Measurements from ENCODE around the gene HDAC11.

The HDAC11 gene

DNA sequence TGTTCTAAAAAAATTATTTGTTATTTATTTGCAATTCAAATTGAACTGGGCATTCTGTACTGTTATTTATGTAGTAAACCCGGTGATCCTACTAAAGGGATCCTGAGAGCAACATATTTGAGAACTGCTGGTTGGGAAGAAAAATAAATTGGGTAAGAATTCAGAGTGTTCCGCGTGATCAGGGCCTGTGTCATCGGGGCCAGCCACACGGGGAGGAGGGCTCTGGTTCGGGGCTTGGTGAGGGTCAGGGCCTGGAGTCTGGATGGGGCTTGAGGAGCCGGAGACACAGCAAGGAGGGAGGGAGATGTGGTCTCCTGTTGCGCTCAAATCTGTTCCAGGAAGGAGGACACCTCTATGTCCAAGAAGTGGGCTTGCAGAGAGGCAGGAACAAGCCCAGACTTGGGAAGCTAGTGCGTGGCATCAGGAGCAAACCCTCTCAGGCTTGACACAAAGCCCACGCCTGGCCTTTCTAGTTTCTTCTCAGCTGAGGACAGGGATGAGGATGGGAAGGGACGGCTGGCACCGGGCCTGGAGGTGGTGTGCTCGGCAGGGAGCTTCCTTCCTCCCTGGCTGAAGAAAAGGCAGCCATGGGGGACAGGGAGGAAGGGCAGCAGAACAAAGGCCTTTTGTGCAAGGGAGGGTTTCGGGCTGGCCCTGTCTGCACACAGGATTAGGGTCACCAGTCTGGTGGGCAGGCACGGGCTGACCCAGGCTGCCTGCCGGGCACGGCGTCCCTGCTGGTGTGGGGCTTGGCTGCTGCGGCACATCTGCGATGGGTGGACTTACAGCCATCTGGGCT, 45.9 kb downstream of the HDAC11 start:
- no peak for DNase-seq (ENCODE audit: low read depth)

DNA sequence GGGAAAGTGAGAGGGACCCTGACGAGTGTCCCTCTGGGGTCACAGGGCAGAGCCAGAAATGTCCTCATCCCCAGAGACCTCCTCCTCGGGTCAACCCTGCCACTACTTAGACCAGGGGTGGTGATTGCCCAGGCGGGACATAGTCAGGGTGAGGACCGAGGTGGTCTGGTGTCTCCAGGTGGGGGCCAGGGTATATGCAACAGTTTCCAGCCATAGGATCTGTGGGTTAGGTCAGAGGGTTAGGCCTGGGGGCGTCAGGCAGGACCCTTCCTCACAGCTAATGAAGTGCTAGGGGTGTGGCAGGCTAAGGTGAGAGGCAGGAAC, 46.5 kb downstream of the HDAC11 start:
- no peak for DNase-seq (ENCODE audit: low read depth)

DNA sequence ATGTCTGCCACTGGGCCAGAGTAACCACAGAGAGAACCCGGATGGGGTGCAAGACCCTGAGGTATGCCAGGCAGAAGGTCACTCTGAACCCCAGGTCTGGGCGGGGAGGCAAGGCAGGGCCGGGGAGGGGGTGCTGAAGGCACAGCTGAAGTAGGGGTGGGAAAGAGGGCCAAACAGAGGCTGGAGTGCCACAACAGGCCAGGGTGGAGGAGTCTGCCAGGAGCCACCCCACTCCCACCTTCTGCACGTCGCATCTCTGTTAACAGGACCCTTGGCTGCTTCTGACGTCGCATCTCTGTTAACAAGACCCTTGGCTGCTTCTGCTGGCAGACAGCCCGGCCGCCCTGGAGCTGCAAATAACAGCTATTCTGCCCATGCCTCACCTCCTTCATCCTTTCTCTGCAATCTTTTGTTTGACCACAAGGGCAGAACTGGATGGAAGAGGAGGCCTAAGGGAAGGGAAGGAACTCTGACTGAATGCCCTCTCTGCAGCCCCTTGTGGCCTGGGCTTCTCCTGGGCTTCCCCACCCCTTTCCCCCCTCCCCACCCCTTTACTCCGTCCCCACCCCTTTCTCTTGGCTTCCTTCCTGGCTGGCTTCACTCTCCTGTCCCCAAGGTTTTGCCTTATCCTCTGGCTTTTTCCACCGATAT, 48.2 kb downstream of the HDAC11 start:
- no peak for DNase-seq (ENCODE audit: low read depth)

DNA sequence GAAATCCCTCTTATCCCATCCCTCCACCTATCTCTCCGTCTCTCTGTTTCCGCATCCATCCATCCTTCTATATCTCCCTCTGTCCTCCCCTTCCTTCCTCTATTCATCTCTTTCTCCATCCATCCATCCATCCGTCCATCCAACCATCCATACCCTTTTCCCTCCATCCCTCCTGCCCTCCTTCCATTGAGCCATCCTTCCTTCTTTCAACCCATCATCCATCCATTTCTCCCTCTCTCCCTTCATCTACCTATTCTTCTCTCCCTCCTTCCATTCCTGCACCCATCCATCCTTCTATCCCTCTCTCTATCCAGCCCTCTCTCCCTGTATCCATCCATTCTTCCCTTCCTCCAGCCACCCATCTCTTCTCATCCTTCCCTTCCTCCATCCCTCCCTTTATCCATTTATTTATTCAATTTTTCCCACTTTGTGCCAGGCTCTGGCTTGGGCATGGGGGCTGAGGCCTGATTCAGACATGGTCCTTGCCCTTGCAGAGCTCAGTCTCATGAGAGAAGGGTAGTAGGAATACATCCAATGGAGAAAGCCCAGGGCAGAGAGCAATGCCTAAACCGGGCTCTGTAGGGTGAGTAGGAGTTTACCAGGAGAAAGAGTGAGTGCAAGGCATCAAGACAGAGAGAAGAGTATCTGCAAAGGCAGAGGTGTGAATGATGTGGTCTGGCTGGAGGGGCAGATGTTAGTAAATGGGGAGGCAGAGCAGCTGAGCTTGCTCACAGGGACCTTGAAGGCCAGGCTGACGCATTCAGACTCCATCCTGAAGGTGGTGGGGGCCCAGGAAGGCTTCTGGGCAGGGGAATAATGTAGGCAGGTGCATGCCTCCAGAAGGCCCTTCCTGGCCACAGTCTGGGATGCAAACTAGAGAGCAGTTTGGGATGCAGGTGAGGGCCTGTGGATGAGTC, 49.3 kb downstream of the HDAC11 start:
- no peak for DNase-seq (ENCODE audit: low read depth)

DNA sequence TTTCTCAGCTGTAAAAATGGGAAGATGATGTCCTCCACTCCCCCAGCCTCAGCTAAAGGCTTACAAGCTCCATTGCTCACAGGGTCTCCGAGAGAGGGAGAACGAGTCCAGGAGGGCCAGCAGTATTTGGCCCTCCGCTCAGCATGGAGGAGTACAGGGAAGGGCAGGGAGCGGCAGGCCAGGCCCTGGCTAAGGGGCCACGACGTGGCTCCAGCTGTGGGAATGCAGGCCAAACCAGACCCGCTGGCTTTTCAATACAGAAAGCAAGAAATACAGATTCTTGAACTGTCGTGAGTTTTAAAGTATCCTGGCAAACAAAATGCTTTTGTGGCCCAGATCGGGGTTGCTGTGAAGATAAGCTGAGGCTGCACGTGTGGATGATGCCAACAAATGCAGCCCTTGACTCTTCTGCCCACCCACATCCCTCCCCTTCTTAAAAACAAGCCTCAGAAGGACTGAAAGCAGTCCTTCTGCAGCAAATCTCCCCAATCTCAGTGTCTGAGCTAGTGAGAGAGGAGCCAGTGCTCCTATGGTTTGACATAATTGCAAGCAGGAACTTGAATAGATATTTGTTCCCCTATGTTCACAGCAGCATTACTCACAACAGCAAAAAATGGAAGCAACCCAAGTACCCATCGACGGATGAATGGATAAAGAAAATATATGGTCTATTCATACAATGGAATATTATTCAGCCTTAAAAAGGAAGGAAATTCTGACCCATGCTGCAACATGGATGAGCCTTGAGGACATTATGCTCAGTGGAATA, 50.3 kb downstream of the HDAC11 start:
- DNase-seq (ENCODE audit: low read depth), result no peak

DNA sequence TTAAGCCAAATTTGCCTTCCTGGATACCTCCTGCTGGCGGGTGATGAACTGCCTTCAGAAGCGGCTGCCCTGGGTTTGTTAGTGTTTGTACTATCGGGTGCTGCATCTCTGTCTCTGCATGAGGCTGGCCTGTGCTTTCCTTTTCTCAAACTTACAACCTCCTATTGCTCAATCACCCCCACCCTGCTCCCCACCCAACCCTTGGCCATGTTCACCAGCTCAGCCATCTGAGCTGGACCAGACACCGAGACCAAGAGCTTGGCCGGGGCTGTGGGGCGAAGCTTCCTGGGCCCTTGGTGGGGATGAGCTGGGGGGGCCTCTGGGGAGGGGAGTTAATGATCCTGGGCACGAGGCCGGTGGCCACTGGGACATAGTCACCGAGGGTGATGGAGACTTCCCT, 52.0 kb downstream of the HDAC11 start:
- no peak for DNase-seq (ENCODE audit: low read depth)

DNA sequence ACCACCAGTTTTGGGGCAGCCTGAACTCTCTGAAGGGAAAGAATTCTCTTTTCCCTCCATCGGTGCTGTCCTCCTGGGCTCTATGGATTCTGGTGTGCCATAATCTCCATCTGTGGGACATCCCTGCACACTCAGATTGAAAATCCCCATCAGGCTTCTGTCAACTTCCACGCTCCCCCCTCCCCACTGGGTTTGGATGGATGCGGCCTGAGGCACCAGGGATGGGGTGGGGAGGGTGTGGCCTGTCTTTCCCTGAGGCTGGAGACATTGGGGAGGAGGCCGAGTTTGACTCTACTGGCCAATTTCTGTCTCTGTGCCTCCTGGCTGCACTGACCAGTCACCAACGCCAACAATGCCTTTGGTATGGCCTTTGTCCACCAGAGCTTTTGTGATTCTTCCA, 52.5 kb downstream of the HDAC11 start:
- DNase-seq (ENCODE audit: low read depth), result no peak

DNA sequence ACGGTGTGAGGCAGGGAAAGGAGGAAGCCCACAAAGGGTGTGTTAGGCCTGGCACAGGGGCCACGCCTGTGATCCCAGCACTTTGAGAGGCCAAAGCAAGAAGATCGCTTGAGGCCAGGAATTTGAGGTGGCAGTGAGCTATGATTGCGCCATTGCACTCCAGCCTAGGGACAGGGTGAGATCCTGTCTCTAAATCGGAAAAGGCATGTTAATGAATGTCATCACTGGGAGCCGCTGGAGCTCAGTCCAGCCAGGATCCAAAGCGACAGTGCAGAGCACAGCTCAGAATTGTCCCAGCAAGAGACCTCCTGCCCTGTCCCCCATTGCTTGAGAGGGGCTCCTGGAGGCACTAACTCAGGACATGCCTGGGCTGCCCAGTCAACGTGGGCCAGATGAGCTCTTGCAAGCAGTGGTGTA, 53.8 kb downstream of the HDAC11 start:
- DNase-seq (ENCODE audit: low read depth), result no peak

DNA sequence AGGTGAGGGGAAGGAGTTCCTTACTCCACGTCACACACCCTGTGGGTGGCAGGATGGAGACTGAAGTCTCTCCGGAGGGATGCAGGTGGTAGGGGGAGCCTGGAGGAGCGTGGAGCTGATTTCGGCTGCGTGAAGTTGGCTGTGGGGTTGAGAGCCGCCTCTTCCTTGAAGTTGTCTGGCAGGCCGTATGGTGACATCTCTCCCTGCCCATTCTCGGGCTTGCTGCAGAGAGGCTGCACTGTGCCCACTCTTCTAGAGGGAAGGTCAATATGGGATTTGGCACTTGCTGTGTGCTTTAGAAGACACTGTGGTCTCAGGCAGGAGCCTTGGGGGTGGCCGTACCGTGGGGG, 55.4 kb downstream of the HDAC11 start:
- DNase-seq (ENCODE audit: low read depth), result no peak

DNA sequence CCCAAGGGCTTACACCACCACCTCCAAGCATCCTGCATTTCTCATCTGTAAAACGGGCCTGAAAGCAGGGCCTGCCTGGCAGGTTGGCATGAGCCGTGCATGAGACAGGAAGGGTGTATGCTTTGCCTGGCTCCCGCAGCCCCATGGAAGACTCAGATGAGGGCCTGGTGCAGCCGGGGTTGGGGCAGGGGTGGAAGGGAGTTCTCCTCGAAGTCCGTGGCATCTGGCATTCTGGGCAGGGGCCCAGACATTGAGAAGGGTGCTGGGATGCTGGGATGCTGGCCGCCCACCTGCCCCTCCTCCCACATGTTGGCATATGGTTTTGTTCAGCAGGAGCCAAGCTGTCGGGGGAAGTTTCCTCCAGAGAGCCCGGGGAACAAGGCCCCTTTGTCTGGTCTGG, 55.8 kb downstream of the HDAC11 start:
- no peak for DNase-seq (ENCODE audit: low read depth)

DNA sequence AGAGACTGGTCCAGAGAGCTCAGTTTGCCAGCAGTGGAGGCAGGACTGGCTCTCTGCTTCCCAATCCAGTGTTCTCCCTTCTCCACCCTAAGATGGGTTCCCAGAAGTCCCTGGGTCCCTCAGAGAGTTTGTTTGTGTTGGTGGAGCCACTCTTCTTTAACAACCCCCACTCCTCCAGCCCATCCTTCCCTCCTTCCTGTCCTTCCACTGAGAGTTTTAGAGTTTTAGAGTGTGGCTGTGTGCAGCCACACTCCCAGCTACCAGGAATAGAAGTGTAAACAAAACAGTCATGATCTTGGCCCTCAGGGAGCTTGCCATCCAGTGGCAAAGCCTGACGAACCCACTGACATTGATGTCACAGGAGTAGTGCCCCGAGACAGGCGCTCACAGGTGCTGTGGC, 56.3 kb downstream of the HDAC11 start:
- no peak for DNase-seq (ENCODE audit: low read depth)

DNA sequence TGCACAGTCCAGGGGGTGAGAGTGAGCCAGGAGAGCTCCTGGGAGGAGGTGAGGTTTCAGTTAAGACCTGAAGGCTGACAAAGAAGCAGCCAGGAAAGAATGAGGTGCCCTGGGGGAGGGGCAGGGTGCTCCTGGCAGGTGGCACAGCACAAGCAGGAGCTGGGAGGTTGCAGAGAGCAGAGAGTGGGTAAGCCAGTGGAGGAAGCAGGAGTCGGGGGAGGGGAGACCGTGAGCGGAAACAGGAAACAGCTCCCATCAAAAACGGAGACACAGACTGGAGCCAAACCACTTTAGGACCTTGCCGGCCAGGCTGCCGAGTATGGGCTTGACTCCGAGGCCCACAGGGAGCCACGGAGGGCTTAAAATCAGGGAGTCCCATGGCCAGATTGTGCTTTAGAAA, 56.7 kb downstream of the HDAC11 start:
- no peak for DNase-seq (ENCODE audit: low read depth)

DNA sequence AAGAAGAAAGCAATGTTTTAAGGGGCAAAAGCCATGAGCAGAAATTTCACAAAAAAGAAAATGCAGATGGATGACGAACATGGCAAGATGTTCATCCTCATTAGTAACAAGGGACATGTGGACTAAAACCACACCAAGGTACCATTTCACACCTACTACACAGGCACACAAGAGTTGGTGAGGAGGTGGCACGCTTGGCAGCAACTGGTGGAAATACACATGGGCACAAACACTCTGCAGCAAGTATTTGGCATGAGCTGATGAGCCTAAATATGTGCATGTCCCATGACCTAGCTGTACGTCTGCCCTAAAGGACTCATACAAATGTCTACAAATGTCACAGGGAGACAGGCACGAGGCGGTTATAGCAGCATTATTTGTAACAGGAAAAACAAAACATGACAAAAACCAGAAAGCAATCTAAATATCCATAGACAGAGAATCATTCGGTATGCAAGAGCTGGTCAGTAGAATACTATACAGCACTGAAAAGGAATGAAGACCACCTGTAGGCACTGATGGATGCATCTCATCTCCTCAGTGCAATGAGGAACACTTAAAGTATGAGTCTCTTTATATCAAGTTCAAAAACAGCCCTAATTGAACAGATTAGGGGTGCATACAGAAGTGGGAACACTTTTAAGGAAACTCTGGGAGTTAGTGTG, 57.3 kb downstream of the HDAC11 start:
- no peak for DNase-seq (ENCODE audit: low read depth)

DNA sequence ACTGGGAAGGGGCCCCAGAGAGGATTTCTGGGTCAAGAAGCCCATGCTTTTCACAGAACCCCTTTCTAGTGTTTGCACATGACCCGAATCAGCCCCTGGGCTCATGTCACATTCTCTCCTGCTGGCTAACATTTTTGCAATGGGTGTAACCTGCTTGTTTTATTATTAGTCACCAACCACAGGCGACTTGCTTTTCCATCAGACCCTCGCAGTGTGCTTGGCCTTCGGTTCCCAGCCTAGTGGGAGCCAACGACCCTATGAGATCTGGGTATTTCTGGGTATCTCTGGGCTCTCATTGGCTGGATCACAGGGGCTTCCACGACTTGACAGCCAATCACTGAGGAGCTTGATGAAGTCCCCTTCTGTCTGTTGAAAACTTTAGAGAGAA, 57.8 kb downstream of the HDAC11 start:
- DNase-seq (ENCODE audit: low read depth), result no peak

DNA sequence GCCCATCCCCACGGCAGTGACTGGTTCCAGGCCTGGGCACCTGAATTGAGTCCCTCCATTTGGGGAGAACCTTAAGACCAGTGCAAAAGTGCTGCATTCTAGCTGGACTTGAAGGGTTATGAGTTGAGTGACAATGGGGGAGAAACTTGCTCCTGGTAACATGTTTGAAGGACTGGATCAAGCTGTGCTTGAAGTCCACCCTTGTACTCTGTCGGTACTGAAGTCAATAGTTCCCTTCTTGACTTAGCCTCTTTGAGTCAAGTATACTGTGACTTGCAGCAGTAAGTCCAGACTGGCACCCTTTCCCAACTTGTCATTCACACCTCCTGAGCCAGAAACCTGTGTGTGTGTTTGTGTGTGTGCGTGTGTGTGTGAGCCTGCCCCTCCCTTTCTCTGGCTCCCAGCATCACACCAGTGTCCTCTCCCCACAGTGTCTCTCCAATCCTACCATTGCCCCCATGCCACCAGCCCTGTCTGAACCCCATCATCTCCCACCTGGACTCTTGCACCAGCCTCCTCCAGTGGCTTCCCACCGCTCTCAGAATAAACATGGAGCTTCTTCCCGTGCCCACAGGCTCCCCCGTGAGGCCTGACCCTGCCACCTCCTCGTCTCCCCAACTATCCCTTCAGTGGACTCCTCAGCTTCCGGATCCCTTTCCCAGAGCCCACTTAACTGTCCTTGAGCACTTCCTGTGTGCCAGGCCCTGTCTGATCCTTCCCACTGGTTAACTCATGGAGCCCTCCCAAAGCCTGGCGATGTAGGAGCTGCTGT, 58.6 kb downstream of the HDAC11 start:
- no peak for DNase-seq (ENCODE audit: low read depth)

DNA sequence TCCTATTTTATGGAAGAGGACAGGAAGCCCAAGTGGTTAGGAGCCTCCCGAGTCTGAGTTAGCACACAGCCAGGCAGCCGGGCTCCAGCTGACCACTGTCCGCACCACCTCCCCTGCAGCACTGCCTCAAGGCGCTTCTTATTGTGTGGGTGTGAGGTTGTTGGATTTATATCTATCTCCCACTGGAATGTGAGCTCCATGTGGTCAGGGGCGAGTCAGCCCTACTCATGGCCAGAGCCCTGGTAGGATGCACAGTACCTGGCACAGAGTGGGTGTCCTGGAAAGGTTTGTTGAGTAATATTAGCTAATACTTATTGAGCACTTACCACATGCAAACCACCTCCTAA, 59.2 kb downstream of the HDAC11 start:
- DNase-seq (ENCODE audit: low read depth), result no peak

DNA sequence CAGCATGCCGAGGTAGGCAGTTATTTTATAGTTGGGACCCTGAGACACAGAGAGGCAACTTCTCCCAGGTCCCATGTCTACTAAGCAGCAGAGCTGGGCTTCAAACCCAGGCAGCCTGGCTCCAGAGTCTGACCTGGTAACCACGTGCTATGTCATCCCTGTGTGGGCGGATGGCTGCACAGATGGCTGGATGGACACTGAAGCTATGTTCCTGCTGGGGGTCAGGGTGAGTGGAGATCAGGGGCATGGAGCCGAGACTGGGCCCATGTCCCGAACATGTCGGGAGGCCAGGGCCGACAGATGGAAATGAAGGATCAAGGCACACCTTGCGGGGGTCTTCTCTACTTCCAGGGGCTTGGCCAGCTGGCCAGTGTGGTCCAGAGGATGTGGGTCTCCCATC, 59.6 kb downstream of the HDAC11 start:
- no peak for DNase-seq (ENCODE audit: low read depth)

DNA sequence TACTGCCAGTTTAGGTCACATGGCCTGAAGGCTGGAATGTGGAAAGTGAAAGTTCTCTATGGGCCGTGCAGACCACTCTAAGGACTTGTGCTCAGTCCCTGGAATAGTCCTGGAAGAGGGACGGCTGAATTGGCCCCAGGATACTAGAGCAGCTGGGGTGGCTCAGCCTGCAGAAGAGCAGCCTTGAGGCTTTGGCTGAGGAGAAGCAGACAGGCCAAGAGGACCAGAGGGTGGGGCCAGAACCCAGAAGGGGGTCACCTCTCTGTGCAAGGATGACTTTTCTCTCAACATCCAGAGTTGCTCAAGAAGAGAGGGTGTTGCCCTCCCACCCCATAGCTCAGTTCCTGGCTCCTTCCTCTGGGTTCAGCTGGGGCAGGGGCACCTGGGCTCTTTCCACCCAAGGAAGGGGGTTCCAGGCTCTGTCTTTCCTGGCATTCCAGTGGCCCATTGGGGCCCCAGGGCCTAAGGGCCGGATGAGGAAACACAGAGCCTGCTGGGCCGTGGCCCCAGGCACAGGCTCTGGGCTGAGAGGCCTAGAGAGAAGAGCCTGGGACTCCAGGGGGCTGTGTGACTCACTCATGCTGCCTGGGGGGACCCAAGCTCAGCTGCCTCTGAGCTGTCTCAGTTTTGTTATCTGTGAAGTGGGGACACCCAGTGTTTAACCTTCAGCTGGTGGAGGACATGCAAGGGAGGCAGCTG, 60.3 kb downstream of the HDAC11 start:
- no peak for DNase-seq (ENCODE audit: low read depth)

DNA sequence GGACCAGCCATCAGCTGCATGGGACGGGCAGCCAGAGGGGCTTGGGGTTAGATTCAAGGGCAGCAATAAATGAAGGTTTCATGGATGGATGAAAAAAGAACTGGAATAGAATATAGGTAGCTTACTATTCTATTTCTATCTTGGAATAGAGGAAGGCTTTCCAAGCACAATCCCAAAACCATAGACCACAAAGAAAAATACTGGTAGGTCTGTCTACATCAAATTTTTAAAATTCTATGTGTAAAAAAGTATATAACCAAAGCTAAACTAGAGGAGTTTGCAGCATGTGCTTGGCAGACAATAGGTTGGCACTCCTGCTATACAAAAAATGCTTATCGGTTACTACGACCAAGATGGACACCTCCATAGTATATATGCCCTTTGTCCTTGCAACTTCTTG, 61.6 kb downstream of the HDAC11 start:
- DNase-seq (ENCODE audit: low read depth), result no peak

DNA sequence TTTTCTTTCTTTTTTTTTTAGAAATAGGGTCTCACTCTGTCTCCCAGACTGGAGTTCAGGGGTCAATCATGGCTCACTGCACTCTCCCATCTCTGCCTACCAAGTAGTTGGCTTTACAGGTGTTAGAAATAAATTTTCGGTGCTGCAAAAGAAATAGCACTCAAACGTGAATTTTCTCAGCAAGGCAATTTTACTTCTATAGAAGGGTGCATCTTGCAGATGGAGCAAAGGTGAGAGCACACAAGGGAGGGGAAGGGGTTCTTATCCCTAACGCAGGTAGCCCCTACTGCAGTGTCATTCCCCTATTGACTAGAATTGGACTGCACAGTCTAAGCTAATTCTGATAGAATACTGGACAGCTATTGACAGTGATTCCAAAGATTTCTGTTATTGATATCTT, 62.0 kb downstream of the HDAC11 start:
- DNase-seq (ENCODE audit: low read depth), result no peak

DNA sequence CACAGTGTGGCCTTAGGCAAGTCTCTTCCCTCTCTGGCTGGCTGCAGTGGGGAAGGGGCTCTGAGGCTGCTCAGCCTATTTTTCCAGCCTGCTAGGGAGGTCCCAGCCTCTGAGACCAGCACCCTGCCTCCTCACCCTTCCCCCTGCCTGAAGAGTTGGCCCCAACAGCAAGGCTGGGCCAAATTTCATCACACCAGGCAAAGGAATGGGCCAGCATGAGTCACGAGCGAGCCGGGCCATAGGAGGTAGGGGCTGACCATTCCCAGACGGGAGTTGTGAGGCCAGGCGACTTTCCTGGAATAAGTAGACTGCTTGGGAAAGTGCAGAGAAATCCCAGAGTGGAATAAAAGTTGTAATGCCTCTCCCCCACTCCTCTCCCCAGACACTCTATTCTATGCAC, 63.1 kb downstream of the HDAC11 start:
- DNase-seq (ENCODE audit: low read depth), result no peak
